ENCODE data around the gene PHETA2.
"Not testable (repeated sequence)": the region's sequence is repeated elsewhere in the genome, so short reads cannot be mapped to it uniquely, and the experiment has no call there.

PHETA2 gene

GRCh38 chr22:42069801-42070516 lies 4.1 kb upstream of the PHETA2 start:
- DNase-seq (ENCODE audit: low spot score): no peak

- peak; percentile 96 for DNase-seq (ENCODE audit: low spot score)
Measured at GRCh38 chr22:42070517-42071422, 3.3 kb upstream of the PHETA2 start, which contains the start of gene NAGA. Gene NAGA, minus strand, starts transcription at chr22:42070812. Its CDS starts 515 bp downstream, at chr22:42070297.

- DNase-seq (ENCODE audit: low spot score): not testable (repeated sequence)
Measured at GRCh38 chr22:42071508-42071907, 2.5 kb upstream of the PHETA2 start.

GRCh38 chr22:42072606-42073330 lies 1.3 kb upstream of the PHETA2 start:
- DNase-seq (ENCODE audit: low spot score): no peak

- no peak for DNase-seq (ENCODE audit: low spot score)
Measured at GRCh38 chr22:42073621-42074041, 417 bp upstream of the PHETA2 start.

DNA sequence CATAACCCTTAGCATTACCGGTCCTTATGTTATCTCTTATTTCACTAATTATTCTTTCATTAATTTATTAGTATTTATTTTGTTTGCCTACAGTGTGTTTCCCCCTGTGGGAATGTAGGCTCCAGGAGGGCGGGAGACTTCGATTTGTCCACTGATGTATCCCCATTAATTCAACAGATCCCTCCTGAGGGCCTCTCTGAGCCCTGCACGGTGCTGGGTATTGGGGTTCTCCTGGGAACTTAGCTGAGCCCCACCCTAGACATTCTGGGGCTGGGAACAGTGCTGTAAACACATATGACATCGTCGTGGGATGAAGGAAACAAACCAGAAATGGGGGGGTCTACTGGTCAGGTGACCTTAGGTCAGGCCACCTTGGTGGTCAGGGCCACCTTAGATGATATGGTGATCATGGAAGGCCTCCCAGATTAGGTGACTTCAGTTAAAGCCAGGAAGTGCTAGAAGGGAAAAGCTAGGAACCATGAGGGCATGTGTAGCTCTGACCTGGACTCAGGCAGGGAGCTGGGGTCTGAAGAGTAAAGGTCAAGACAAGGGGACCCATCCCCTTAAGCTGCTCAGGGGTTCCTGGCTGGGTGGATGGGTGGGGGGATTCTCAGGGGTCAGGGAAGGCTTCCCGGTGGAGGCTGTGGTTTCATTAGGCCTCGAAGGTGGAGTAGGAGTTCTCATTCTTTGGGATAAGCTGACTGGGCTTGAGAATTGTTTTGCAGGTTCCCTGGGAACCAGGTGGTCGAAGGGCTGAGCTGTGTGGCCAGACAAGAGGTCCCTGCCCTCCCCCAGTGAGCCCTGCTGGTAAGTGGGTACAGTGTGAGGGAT lies 1.0 kb downstream of the PHETA2 start:
- DNase-seq (ENCODE audit: low spot score): no peak

DNA sequence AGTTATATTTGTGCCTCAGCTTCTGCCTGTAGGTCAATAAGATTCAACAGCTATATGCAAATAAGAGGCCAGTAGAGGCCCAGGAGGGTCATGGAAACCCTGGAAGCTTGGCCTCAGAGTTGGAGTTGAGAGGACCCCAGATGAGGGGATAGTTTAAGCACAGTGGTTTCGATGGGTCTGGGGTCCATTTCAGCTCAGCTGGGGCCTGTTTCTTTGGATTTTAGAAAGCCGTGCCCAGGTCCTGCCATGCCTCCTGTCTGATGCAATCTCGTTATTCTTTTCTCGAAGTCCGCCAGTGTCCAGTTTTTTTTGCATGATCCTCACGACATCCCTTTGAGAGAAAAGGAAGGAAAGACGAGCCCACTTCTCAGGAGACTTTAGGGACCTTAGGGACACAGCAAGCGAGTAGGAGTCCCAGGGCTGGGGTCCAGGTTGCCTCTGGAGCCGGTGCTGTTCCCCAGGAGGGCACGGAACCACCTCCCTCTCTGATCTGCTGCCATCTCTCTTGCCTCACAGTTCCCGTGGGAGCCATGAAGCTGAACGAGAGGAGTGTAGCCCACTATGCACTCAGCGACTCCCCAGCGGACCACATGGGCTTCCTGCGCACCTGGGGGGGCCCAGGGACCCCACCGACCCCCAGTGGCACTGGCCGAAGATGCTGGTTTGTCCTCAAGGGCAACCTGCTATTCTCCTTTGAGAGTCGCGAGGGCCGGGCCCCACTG lies 2.9 kb downstream of the PHETA2 start:
- DNase-seq (ENCODE audit: low spot score): no peak

DNA sequence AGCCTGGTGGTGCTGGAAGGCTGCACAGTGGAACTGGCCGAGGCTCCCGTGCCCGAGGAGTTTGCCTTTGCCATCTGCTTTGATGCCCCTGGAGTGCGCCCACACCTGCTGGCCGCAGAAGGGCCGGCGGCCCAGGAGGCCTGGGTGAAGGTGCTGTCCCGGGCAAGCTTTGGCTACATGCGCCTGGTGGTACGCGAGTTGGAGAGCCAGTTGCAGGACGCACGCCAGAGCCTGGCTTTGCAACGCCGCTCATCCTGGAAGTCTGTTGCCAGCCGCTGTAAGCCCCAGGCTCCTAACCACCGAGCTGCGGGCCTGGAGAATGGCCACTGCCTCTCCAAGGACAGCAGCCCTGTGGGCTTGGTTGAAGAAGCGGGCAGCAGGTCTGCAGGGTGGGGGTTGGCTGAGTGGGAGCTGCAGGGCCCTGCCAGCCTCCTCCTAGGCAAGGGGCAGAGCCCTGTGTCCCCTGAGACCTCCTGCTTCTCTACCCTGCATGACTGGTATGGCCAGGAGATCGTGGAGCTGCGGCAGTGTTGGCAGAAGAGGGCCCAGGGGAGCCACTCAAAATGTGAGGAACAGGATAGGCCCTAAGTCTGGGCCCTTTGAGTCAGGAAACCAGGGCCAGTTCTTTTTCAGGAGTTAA lies 3.6 kb downstream of the PHETA2 start:
- DNase-seq (ENCODE audit: low spot score): no peak

- no peak for DNase-seq (ENCODE audit: low spot score)
Measured at GRCh38 chr22:42078469-42079318, 4.6 kb downstream of the PHETA2 start.

DNA sequence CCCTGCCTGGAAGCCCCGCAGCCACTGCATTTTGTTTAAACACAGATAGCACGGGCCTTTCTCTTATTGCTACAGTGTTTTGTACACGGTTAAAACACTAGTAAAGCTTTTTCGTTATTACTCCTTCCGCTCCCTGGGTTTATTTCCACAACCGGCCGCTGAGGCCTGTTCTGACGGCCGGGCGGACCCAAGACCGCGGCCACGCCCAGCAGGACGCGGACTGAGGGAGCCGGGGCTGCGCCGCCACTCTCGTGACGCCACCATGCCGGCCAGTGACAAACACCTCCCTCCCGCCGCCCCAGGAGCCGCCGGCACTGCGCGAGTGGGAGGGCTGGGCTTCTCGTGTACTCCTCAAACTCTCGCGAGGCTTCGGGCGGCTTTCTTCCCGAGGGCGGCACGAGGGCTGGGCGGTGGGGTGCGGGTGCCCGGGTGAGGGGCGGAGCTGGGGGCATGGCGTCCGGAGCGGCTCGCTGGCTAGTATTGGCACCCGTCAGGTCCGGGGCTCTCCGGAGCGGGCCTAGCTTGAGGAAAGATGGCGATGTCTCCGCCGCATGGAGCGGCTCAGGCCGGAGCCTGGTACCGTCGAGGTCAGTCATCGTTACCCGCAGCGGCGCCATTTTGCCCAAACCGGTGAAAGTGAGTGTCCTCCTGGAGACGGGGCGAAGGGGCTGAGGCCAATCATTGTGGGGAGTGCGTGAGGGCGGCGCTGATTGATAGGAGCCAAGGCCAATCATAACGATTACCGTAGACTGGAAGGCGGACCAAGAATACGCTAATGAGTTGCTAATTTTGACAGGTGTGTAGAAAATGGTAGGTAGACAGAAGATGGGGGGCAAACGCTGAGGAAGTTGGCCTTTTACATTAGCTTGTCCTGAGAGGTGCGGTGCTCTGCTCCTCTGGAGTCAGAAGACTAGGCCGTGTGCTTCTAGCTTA lies 5.5 kb downstream of the PHETA2 start, which contains the start of gene SMDT1:
SMDT1 (plus strand) TSS at position 382 of the 933 bp plus-strand sequence; CDS start at position 451, 69 bp downstream.
- DNase-seq (ENCODE audit: low spot score): peak; percentile 97

GRCh38 chr22:42080287-42080686 lies 6.2 kb downstream of the PHETA2 start:
- no peak for DNase-seq (ENCODE audit: low spot score)

DNA sequence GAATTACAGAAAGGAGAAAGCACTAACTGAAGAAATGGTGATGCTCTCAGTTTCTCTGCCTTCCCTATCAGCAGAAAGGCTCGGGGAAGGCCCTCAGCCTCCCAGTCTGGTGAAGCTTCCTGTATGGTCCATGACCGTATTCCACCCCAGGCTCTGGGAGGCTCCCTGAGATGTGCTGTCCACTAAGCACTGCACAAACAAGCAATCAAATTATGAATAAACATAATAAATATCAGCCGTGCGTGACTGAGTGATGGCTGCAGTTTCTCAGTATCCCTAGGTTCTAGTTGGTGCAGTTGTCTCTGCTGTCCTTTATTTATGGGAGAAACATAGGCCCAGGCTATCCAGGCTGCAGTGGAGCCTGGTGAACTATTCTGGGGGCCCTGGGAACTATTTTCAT lies 9.1 kb downstream of the PHETA2 start:
- no peak for DNase-seq (ENCODE audit: low spot score)

- DNase-seq (ENCODE audit: low spot score): no peak
Measured at GRCh38 chr22:42084874-42085273, 10.8 kb downstream of the PHETA2 start.

DNA sequence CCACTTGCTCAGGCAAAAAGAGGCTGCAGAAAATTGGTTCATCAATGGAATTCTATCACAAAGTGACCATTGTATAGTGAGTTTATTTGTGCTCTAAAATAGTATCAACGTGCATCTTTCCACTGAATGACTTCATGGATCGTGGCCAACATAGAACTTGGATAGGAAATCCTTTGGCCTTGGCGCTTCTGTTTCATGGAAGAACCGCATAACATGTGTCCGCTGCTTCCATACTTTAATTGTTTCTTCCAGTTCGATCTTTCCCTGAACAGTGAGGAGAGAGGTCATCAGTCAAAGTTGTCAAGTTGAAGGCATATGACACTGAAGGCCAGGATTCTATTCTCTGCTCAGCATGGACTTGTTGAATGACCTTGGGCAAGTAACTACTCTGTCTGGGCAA lies 12.0 kb downstream of the PHETA2 start:
- no peak for DNase-seq (ENCODE audit: low spot score)

DNA sequence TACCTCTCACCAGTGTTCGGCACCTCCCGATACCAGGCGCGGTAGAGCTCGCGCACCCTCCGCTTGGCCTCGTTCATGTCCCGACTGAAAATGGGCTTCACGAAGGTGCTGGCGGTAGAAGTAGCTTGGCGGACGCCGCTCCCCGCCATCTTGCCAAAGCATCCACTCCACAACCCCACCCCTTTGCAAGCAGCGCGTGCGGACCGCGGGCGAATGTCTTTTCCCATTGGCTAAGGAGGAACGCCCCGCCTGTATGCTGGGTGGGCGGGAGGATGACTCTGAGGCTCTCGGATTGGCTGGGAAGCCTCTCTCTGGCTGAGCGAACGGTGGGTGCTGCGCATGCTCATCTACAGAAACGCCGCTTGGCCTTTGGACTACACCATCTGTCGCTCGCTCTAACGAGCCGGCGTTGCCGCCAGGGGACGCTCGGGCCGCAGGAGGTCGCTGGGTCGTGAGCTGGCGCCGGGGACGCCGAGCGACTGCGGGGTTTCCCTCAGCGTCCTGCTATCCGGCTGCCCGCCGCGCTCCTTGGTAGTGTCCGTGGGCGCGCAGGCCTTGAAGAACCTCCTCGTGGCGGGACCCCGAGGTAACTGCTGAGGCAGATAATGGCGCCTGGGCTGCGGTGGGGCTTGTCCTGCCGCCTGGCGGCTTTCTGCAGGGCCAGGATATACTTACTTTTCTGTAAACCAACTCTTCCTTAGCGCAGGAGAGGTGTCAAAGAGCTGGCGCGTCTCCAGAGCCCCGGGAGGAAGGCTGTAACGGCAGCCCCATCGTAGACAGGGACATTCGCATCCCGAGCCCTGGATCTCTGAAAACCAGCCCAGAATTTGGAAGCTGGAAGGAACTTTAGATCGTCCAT lies 16.8 kb downstream of the PHETA2 start, which contains the start of gene NDUFA6:
NDUFA6 (minus strand) TSS at position 177 of the 859 bp plus-strand sequence; CDS start at position 149, 28 bp downstream.
- peak; percentile 92 for DNase-seq (ENCODE audit: low spot score)

- DNase-seq (ENCODE audit: low spot score): no peak
Measured at GRCh38 chr22:42091455-42091782, 17.4 kb downstream of the PHETA2 start.

DNA sequence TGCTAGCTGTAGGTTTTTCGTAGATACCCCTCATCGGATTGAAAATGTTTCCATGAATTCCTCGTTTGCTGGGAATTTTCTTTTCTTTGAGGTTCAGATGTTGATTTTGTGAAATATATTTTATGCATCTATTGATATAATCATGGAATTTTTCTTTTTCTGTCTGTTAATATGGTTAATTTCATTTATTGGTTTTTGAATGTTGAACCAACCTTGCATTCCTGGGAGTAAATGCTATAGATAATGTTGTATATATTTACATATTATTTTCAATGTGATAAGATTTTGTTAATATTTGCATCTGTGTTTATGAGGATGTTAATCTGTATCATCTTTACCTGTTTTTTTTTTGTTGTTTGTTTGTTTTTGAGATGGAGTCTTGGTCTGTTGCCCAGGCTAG lies 27.2 kb downstream of the PHETA2 start:
- DNase-seq (ENCODE audit: low spot score): no peak

Data from HuH-7.5 (cell line).